Esophagus mucosa (tissue), 1 donor: ENCODE measurements around the gene MAST4. TPM values are rescaled to one million over a fixed set of nuclear protein-coding genes. Genes with fewer than 3 reads are reported as not detected.

Experiments
- ATAC-seq: fragments of 200-7000 bp; cut with Tn5 transposase; one replicate; pipeline ENCODE4 v1.9.1; 2020
- total RNA-seq: library from RNA; stranded (reverse); gene quantifications from one replicate; pipeline ENCODE4 v1.2.4, GENCODE V29; 2023
- donor health status: DM: yes; HTN: yes; CAD: no.

MAST4 gene
- total RNA-seq, 1 donor from 2014 or later = 106 TPM

- ATAC-seq = peak; percentile 61
Measured at GRCh38 chr5:66881480-66882161, 285.4 kb downstream of the MAST4 start.

- peak; percentile 87 for ATAC-seq
Measured at GRCh38 chr5:66882606-66883227, 286.5 kb downstream of the MAST4 start.

DNA sequence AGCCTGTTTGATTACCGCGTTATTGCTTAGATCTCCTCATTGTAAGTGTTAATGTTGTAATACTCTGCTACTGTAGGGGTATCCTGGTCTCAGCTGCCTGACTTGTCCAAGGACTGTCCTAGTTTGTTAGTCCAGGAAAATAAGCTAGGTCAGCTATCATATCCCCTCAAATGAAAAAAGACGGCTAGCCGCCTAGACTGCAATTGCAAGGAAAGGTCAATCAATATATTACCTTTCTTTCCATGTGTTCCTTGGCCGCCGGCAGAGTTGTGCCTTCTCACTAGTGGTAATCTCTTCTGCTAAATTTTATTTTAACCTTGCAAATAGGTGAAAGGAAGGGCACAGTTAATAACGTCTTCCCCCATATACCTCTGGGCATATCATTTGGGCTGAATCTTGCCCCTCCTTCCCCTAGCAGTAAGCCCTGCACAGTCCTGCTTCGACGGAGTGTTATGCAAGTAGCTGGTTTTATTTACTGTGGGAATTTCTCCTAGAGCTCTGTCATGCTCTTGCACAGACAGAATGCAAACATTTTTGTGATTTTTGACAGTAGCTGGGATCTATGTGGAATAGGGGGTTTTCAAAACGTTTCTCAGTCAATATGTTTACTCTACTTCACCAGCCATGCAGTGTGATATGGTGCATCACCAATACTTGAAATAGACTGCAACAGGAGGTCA lies 288.5 kb downstream of the MAST4 start:
- ATAC-seq = peak; percentile 17

DNA sequence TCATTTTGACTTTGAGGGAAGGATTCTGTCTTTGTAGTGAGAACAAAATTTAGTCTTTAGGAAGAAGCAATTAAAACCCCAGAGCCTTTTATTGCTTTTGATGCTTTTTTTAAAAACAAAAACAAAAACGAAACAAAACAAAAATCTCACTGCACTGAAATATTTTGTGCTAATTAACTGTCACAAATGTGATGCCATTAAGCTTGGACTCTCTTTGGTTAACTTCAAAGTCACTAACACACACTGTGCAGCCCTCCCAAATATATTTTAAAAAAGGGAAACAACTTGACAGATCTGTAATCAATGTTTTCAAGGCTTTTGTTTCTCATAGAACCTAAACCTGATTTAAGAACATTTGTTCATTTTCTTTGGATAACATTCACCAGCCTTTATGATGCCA lies 290.7 kb downstream of the MAST4 start:
- no peak for ATAC-seq

DNA sequence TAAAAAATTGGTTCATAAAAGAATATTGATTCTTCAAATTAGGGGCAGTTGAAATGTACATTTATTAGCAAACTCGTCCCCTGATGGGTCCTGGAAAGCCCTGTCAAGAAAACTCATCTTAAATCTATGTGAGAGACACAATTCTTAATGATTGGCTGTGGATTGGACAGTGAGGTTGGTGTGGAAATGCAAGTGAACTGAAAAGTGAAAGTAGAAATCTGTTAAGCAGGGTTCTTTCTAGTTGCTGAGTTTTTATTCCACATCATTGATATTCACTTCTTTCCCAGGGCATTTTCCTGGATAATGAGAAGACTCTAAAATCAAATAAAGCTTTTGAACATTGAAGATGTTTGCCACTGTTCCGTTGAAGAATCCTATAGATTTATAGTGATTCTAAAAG lies 292.4 kb downstream of the MAST4 start:
- ATAC-seq = no peak

DNA sequence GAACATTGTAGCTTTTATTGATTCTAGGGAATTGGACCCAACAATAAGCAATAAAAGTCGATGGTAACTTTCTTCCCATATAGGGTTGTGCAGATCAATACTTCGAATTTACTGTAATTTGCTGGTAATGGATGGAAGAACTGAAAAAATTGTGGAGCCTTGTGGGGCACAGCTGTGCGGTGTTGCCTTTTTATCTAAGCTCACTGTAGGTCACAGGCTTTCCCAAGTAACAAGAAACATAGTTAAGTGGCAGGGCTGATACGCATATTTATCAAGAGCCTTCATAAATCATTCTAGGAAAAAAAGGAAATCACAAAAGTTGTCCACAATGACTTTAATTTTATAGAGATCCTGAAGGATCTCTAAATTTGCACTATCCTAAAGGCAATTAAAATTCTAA lies 292.9 kb downstream of the MAST4 start:
- no peak for ATAC-seq

DNA sequence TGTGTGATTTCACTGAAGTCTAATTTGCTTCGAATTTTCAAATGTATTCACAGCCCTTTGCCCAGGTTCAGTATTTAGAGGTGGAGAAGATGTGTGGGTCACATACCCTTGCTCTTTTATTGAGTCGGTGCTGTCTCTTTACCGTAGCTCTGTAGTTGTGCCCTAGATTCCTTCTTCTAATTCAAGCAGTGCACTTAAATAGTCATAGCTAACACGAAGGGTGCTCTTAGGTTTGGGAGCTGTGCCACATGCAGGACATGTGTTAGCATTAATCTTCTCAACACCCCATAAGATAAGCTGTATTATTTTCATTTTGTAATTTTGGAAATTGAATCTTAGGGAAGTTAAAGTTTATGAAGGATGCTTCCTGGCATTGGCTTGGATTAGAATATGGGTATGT lies 293.3 kb downstream of the MAST4 start:
- ATAC-seq = no peak

DNA sequence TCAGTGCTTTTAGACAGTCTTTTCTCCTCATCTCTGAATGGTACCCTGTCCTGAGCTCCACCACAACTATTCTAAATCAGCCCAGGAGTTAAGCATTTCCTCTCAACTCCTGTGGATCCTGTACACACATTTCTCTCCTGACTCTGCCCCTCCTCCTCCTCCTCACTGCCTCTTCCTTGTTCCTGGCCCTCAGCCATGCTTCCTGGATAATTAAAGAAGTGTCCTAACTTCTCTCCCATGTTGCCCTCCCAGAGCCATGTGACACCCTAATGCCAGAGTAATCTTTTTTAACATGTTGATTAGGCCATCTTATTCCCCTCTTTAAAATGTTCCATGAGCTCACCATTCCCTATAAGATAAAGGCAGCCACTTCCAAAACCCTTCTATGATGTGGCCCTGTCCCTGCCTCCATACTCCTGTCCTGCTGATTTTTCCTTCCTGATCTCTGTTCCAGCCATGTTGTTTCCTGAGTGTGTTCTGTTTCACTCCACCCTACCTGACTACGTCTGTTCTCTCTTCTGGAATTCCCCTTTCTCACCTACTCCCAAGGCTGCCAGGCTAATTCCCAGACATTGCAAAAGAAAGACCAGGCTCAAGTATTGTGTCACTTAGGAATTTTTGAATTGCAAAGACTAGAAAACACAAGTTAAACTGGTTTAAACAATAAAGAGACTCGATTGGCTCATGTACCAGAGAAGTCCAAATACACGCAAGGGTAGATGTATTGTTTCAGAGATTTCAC lies 295.2 kb downstream of the MAST4 start:
- ATAC-seq = peak; percentile 91

GRCh38 chr5:66892716-66893115 lies 296.5 kb downstream of the MAST4 start:
- ATAC-seq = no peak

GRCh38 chr5:66894480-66895240 lies 298.5 kb downstream of the MAST4 start:
- ATAC-seq = no peak

GRCh38 chr5:66896171-66896570 lies 300.0 kb downstream of the MAST4 start:
- no peak for ATAC-seq

GRCh38 chr5:66897356-66897755 lies 301.2 kb downstream of the MAST4 start:
- no peak for ATAC-seq

- ATAC-seq = no peak
Measured at GRCh38 chr5:66898241-66898995, 302.2 kb downstream of the MAST4 start.

- ATAC-seq = no peak
Measured at GRCh38 chr5:66903218-66903617, 307.0 kb downstream of the MAST4 start.

- ATAC-seq = no peak
Measured at GRCh38 chr5:66903709-66904108, 307.5 kb downstream of the MAST4 start.

DNA sequence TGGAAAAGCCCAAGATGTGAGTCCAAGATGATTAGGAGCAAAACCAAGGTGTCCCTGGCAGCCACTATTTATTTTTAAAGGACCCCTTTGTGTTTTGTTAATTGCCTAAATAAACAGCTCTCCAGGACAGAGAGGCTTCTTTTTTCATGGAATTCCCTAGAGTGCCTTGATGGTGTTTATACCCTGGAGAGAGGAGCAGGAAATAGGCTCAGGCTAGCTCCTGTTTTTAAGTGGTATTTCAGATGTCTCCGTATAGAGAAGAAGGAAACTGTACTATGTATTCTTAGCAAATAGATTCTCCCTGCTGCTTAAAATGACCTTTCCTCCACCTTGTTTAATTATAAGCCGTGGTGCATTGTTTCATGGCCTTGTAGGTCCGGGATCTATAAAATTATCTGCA lies 308.0 kb downstream of the MAST4 start:
- no peak for ATAC-seq

DNA sequence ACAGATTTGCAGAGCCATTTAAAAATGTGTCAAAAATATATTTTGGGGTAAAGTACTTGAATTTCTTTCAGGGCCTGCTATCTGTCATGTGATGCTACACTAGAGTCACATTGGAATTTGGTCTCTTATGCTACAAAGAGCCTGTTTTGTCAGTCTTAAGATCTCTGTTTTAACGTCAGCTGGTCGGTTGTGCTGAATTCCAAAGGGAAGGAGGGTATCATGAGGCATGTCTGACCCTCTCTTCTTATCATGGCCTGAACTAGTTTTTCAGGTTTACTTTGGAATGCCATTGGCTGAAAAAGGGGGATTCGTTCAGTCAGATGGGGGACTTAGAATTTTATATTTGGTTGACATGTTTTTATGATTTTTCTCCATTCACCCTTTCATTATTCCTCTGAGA lies 309.8 kb downstream of the MAST4 start:
- ATAC-seq = no peak

GRCh38 chr5:66908230-66908629 lies 312.0 kb downstream of the MAST4 start:
- ATAC-seq = no peak

DNA sequence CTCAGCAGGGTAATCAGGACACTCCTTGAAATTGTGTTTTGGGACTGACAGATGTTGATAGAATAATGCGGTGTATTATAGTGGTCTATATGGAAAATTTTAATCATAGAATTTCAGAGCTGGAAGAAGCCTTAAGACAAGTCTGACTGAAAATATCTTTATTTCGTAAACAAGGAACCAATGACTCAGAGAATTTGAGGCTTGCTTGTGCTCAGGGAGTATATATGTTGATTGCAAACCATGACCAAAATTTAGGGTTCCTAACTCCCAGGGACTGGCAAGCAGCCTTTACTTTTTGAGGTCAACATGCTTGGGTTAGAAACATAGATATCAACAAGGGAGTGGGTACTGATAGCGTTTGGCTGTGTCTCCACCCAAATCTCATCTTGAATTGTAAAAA lies 313.2 kb downstream of the MAST4 start:
- ATAC-seq = no peak

DNA sequence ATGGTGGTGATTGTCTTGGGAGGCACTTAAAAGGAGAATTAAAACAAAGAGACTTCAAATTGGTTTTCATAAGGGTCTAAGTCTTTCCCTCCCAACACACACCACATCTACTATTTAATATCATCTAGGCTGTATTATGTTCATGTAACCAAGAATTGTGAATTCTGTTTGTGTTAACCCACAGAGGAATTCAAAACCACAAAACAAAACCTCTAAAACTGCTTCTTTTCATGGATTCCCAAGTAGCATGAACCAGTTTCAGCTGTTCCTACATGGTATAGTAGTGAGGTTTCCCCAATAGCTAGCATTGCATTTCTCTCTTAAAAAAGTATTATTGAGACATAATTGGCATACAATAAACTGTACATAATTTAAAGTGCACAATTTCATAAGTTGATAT lies 316.6 kb downstream of the MAST4 start:
- ATAC-seq = no peak

GRCh38 chr5:66915531-66915930 lies 319.3 kb downstream of the MAST4 start:
- no peak for ATAC-seq

DNA sequence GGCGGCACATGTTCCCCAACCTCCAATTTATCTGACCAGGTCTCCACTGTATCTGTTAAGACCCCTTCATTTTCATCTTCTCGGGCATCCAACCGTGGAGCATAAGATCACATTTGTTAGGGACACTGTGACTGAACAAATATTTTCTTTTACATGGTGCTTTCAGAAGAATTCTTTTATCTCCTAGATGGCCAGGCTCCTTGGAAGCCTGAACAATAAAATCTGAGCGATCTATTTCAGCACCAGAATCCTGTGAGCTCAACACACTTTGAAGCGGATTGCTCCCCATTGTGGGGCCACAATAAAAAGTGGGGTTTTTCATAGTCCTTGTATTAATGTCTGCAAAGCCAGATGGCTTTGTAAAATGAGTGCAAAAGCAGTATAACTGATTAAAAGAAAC lies 326.7 kb downstream of the MAST4 start:
- ATAC-seq = no peak
